ENCODE measurements around the gene RNF186.

- TF ChIP-seq ZNF639 (tag by site-specific recombination; IDR thresholded peaks at IDR 0.05), result no peak
- TF ChIP-seq KLF10 (tag by site-specific recombination; IDR thresholded peaks at IDR 0.05), result no peak
- no peak for TF ChIP-seq ZBTB49 (tag by site-specific recombination; IDR thresholded peaks at IDR 0.05; ENCODE audit: low read depth)
- no peak for TF ChIP-seq ZBTB8A (tag by site-specific recombination; IDR thresholded peaks at IDR 0.05)
- no peak for TF ChIP-seq ZNF416 (tag by site-specific recombination; IDR thresholded peaks at IDR 0.05)
- no peak for TF ChIP-seq ELK4 (IDR thresholded peaks at IDR 0.05; ENCODE audit: borderline replicate concordance, low read depth, low read length)
- TF ChIP-seq ZNF423 (tag by site-specific recombination; IDR thresholded peaks at IDR 0.05), result no peak
- TF ChIP-seq BCL11B (tag by site-specific recombination; IDR thresholded peaks at IDR 0.05; ENCODE audit: low read depth), result no peak
- TF ChIP-seq CTCF (tag by site-specific recombination; IDR thresholded peaks at IDR 0.05), result no peak
- TF ChIP-seq ZNF26 (tag by site-specific recombination; IDR thresholded peaks at IDR 0.05), result no peak
These were observed 13.5 kb upstream of the RNF186 start for GRCh38 chr1:19828546-19828945.
